ACHN (cell line): Measurements from ENCODE around the gene NASP.

ENCODE experiments used
- DNase-seq: peaks from one replicate; pipeline ENCODE4 v3.0.0-alpha.2; 2015
- in situ Hi-C: cut with HindIII; loops from 2 replicates; pipeline ENCODE4 v1.10.0; 2017; ENCODE audit warnings: low sequenced_read_pairs, low pct_ligation_motif_present, low pct_unique_long_range_greater_than_20kb

The NASP gene, protein sequence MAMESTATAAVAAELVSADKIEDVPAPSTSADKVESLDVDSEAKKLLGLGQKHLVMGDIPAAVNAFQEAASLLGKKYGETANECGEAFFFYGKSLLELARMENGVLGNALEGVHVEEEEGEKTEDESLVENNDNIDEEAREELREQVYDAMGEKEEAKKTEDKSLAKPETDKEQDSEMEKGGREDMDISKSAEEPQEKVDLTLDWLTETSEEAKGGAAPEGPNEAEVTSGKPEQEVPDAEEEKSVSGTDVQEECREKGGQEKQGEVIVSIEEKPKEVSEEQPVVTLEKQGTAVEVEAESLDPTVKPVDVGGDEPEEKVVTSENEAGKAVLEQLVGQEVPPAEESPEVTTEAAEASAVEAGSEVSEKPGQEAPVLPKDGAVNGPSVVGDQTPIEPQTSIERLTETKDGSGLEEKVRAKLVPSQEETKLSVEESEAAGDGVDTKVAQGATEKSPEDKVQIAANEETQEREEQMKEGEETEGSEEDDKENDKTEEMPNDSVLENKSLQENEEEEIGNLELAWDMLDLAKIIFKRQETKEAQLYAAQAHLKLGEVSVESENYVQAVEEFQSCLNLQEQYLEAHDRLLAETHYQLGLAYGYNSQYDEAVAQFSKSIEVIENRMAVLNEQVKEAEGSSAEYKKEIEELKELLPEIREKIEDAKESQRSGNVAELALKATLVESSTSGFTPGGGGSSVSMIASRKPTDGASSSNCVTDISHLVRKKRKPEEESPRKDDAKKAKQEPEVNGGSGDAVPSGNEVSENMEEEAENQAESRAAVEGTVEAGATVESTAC

DNA sequence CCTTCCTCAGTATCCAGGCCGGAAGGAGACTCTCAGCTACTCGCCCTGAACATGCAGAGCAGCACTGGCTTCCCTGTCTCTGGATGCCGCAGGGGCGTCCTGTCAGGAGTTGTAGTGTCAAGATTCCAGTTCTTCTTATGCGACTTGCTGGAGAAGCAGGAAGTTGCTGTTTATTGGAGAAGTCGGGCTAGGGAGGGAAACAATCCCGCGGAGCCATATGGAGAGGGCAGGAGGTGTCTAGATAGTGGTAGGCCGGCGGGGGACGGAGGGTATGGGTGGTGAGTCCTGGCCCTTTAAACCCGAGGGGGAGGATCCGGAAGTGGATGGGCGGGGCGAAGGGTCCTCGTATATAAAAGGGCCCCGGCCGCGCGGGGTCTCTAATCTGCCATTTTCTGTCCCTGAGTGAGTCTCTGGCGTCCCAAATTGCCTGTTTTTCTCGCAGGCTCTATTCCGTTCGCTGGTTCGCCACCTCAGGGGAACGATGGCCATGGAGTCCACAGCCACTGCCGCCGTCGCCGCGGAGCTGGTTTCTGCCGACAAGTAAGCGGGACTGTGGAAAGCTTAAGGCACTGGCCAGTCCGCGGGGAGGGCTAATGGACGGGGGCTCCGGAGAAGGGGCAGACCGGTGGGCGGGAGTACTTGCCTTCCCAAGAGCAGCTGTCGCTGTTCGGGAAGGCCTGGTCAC is at the start of gene NASP:
Gene NASP (plus strand): TSS at position 376 of the 685 bp plus-strand sequence. CDS start 106 bp downstream, at position 482.
- in situ Hi-C loops = no loop called here
- DNase-seq = peak; percentile 76

DNA sequence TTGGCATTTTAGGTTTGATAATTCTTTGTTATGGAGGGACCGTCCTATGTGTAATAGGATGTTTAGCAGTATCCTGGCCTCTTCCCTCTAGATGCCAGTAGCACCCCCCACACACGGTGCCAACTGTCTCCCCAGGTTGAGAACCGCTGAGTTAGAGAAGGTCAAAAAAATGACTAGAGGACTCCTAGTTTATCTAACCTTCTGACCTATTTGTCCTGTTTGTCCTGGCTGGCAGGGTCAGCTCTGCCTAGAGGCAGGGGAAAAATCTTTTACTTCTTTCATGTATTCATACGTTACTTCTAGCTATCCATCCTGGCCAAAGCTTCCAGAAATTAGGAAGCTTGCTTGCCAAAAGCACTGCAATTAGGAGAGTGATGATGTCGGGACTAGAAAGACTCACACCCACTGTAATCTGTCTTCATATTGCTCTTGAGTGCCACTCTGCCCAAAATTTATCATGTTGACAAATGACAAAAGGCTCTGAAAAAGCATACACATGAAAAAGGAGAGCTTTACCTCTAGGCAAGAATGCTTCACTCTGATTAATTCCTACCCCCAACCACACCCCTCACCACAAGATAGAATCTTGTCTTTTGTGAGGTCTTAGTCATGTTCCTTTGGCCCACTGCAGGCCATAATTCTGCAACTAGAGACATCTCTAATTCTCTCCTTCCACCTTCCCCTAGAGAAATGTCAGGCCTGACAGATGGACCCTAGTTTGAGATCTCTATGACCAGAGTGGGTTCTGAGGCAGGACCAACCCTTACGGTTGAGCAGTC is 47.7 kb upstream of the NASP start:
- in situ Hi-C loops = no loop called here
- no peak for DNase-seq

DNA sequence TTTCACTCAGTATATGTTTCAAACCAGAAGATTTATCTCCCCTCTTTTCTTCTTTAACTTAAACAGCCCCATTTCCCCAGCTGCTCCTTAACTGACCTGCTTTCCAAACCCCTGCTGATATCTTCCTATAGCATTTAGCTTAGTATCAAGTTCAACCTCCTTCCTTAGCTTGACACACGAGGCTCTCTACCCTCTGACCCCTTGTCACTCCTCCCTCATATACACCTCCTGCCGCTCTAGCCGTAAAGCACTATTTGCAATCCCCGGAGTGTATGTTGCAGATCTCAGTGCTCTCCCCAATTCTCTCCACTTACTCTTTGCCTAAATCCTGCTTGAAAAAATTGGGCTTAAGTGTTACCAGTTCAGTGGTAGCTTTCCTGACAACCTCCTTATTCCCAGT is 47.0 kb upstream of the NASP start:
- in situ Hi-C loops = no loop called here
- no peak for DNase-seq

- in situ Hi-C loops = no loop called here
- no peak for DNase-seq
Measured at GRCh38 chr1:45541193-45541592, 42.6 kb upstream of the NASP start.

GRCh38 chr1:45542591-45542990 is 41.2 kb upstream of the NASP start:
- in situ Hi-C loops = no loop called here
- no peak for DNase-seq

DNA sequence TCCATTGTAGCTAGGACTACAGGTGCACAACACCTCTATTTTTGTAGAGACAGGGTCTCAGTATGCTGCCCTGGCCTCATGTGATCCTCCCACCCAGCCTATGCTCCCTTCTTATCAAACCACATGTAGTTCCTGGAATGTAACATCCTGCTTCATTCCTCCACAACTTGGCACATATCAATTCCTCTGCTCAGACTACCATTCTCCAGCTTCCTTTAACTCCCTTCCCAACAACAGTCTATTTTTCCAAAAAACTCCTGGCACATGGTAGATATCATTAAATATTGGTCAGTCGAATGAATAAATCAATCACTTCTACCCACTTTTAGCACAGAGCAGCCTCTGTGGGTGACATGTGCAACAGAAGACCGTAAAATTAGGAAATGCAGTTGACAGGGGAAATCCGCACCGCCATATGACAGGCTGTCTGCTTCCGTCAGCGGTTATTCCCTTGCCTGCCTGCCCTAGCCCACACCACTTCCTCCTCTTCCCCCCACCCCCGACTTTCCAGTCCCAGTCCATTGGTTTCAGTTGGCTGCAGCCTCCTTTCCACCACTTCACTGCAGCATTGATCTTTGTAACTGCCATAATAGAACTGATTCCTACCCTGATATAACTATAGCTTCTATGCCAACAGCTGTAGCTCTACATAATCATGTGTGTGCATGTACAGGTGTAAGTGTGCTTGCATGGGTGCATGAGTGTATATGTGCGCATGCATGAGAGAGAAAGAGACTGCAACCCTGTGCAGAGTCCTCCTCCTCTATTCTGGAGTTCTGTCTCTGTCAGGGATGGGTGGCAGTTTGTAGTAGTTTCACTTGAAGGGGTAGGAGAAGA is 40.0 kb upstream of the NASP start:
- in situ Hi-C loops = no loop called here
- no peak for DNase-seq

GRCh38 chr1:45544530-45544929 is 39.3 kb upstream of the NASP start:
- DNase-seq = no peak
- in situ Hi-C loops = no loop called here

- DNase-seq = no peak
- in situ Hi-C loops = no loop called here
Measured at GRCh38 chr1:45545019-45545493, 38.8 kb upstream of the NASP start.

DNA sequence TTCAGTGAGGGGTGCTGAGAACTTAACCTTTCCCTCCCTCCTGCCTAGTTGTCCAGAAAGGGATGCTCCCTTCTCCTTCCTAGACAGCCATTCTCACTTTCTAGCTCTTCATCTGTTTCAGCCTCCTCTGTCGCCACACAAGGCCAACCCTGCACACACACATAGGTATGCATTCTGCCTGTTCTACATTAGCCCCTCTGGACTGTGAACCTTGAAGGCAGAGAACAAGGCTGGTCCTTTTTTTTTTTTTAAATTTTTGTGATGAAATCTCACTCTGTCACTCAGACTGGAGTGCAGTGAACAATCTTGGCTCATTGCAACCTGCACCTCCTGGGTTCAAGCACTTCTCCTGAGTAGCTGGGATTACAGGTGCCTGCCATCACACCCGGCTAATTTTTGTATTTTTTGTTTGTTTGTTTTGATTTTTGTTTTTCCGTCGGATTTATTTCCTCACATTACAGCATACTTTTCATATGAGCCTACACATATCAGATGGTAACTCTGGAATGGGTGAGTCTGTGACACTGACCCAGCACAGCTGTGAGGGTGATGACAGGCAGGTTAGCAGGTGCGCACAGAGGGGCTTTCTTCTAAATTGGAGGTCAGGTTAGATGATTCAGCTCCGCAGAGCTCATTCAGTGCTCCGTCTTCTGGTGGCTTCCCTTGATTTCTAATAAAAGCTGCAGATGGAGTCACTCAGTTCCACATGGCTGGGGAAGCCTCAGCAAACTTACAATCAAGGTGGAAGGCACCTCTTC is 38.1 kb upstream of the NASP start:
- in situ Hi-C loops = no loop called here
- DNase-seq = no peak

GRCh38 chr1:45550401-45551351 is 33.2 kb upstream of the NASP start, which contains the start of gene AKR1A1:
Gene AKR1A1, plus strand, starts transcription at chr1:45550826. Its CDS starts 10,969 bp downstream, at chr1:45561795.
- in situ Hi-C loops = no loop called here
- DNase-seq = peak; percentile 85

DNA sequence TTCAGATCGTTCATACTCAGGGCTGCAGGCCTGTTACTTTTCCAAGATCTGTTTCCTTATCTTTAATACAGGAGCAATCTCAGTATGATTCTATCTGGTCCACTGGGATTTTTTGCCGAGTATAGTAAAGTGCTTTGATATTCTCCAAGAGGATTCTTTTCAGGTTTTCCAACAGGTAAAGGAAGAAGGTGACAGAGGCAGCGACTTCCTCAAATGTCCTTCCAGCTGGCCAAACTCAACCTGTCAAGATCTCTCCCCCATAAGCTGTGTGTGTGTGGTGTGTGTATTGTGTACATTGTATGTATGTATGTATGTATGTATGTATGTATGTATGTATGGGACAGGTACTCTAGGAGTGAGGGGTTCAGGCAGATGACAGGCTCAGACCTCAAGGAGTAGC is 32.2 kb upstream of the NASP start:
- no peak for DNase-seq

DNA sequence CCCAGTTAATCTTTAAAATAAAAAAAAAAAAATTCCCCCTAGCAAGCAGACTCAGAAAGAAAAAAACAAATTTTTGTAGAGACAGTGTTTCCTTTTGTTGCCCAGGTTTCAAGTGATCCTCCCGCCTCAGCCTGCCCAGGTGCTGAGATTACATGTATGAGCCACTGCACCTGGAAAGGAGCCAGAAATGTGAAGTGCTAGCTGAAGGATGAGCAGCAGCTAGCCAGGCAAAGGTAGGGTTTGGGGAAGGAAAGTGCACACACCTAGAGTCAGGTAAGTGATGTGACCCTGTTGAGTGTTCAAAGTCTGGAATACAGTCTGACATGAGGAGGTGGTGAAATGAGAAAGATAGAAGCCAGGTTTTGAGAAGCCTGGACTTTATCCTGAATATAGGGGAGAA is 31.5 kb upstream of the NASP start:
- in situ Hi-C loops = no loop called here
- DNase-seq = no peak

More for the DNA sequence above, 32.2 kb upstream of the NASP start:
- in situ Hi-C loops = no loop called here

DNA sequence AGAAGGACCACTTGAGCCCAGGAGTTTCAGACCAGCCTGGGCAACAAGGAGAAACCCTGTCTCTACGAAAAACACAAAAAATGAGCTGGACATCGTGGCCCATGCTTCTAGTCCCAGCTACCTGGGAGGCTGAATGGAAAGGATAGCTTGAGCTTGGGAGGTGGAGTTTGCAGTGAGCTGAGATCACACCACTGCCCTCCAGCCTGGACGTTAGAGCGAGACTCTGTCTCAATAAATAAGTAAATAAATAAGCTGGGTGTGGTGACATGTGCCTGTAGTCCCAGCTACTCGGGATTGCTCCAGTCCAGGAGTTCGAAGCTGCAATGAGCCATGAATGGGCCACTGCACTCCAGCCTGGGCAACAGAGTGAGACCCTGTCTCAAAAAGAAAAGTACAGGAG is 29.6 kb upstream of the NASP start:
- in situ Hi-C loops = no loop called here

DNA sequence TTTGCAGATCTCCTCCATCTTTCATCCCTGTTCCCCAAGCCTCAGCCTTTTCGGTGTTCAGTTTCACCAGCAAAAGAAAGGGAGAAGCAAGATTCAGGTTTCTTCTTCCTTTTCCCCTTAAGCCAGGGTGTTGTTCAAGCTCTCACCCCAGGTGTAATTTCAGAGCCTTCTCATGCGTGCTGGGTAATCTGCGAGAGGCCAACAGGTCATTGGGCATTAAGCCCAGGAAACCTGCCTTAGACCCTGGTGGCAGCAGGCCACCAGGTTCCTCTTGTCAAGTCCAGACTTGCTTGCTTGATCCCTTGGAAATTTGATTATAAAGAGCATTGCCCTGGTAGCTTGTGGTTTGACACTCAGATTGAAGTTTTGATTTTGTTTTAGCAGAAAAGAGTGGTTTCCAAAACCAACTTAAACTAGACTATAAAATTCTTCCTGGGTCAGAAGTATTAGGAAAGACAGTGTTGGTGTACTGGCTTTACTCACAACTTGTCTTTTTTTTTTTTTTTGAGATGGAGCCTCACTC is 26.4 kb upstream of the NASP start:
- DNase-seq = no peak
- in situ Hi-C loops = no loop called here

More for the DNA sequence above, 29.6 kb upstream of the NASP start:
- DNase-seq = no peak

DNA sequence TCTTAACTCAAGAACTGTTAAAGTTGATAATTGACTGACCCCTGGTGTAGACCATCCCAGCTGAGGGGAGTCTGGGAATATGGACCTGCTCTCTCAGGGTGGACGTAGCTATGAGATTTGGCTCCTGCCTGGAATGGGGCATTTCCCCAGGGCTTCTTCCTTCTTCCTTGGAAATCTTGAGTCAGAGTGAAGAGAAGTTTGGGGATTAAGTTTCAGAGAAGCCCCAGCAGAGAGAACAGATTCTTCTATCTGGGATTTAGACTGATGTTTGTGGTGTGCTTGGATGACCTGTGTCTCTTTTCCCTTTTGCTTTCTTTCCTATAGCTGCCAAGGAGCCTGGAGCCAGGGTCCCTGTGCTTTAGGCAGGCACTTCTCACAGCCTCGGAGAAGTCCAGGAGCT is 20.0 kb upstream of the NASP start:
- DNase-seq = no peak
- in situ Hi-C loops = no loop called here

GRCh38 chr1:45566722-45567121 is 17.1 kb upstream of the NASP start:
- in situ Hi-C loops = no loop called here
- no peak for DNase-seq
